ENCODE data around the gene UBE2E3. TPM values are rescaled to one million over a fixed set of nuclear protein-coding genes. Genes with fewer than 3 reads are reported as not detected.
A peak's percentile ranks its signal among the peaks of the same experiment; 100 is the strongest.
"Not testable (repeated sequence)": the region's sequence is repeated elsewhere in the genome, so short reads cannot be mapped to it uniquely, and the experiment has no call there.

UBE2E3 gene
- total and polyA plus RNA-seq, 5 donors from 2014 or later = 12.4 to 31.9 (median 24.6) TPM

- H3K4me1 ChIP-seq (ENCODE audit: control insufficient read depth, insufficient read depth, low read length, poor library complexity, severe bottlenecking); H3K9me3 Mint-ChIP-seq; H3K4me3 ChIP-seq (ENCODE audit: low read depth, low read length); H3K27me3 ChIP-seq (ENCODE audit: control insufficient read depth, insufficient read depth, low read length); H3K27ac Mint-ChIP-seq; H3K27me3 Mint-ChIP-seq; H3K4me3 Mint-ChIP-seq; H3K36me3 ChIP-seq (ENCODE audit: control insufficient read depth, insufficient read depth, low read length); H3K27ac ChIP-seq (ENCODE audit: insufficient read depth, low read length, poor library complexity, severe bottlenecking); H3K36me3 Mint-ChIP-seq; ATAC-seq (ENCODE audit: low read depth in 2 of 2); DNase-seq; H3K9me3 ChIP-seq (ENCODE audit: control insufficient read depth in 2 of 2, low read length in 2 of 2): not testable (repeated sequence)
- H3K4me1 Mint-ChIP-seq = peaks cover 7 to 17% (median 14%) of the 10 kb centered on the region in 4 donors
These were observed 60.4 kb downstream of the UBE2E3 start for GRCh38 chr2:181040839-181041238.

GRCh38 chr2:181041661-181042060 lies 61.3 kb downstream of the UBE2E3 start:
- H3K27ac ChIP-seq (ENCODE audit: insufficient read depth, low read length, poor library complexity, severe bottlenecking) = no peak overlapping the region
- Mint-ChIP-seq H3K27ac (no peak overlapping the region), H3K9me3 (no peaks in the 10 kb centered on the region), H3K4me3 (no peak overlapping the region), H3K27me3 (no peaks in the 10 kb centered on the region), H3K36me3 (no peaks in the 10 kb centered on the region), H3K4me1 (peaks cover 6 to 13% (median 10%) of the 10 kb centered on the region in 4 donors)
- no peaks in the 10 kb centered on the region for H3K9me3 ChIP-seq (ENCODE audit: control insufficient read depth in 2 of 2, low read length in 2 of 2)
- no peak overlapping the region for H3K4me3 ChIP-seq (ENCODE audit: low read depth, low read length)
- ATAC-seq (ENCODE audit: low read depth in 2 of 2) (no peak), DNase-seq (no peak)
- no peaks in the 10 kb centered on the region for H3K36me3 ChIP-seq (ENCODE audit: control insufficient read depth, insufficient read depth, low read length)
- no peaks in the 10 kb centered on the region for H3K27me3 ChIP-seq (ENCODE audit: control insufficient read depth, insufficient read depth, low read length)
- H3K4me1 ChIP-seq (ENCODE audit: control insufficient read depth, insufficient read depth, low read length, poor library complexity, severe bottlenecking) = peaks cover 3% of the 10 kb centered on the region

- Histone ChIP-seq H3K4me1 (ENCODE audit: control insufficient read depth, insufficient read depth, low read length, poor library complexity, severe bottlenecking) (peaks cover 4% of the 10 kb centered on the region), H3K27ac (ENCODE audit: insufficient read depth, low read length, poor library complexity, severe bottlenecking) (no peak overlapping the region), H3K27me3 (ENCODE audit: control insufficient read depth, insufficient read depth, low read length) (no peaks in the 10 kb centered on the region), H3K9me3 (ENCODE audit: control insufficient read depth in 2 of 2, low read length in 2 of 2) (no peaks in the 10 kb centered on the region), H3K36me3 (ENCODE audit: control insufficient read depth, insufficient read depth, low read length) (no peaks in the 10 kb centered on the region), H3K4me3 (ENCODE audit: low read depth, low read length) (no peak overlapping the region)
- no peaks in the 10 kb centered on the region for H3K36me3 Mint-ChIP-seq
- no peaks in the 10 kb centered on the region for H3K27me3 Mint-ChIP-seq
- peaks cover 0 to 10% (median 5%) of the 10 kb centered on the region in 4 donors for H3K4me1 Mint-ChIP-seq
- H3K9me3 Mint-ChIP-seq = no peaks in the 10 kb centered on the region
- no peak overlapping the region for H3K27ac Mint-ChIP-seq
- H3K4me3 Mint-ChIP-seq = no peak overlapping the region
- ATAC-seq (ENCODE audit: low read depth in 2 of 2) (no peak), DNase-seq (no peak)
These were observed 62.3 kb downstream of the UBE2E3 start for GRCh38 chr2:181042706-181043105.

GRCh38 chr2:181046833-181047232 lies 66.4 kb downstream of the UBE2E3 start:
- Mint-ChIP-seq H3K27me3 (no peaks in the 10 kb centered on the region), H3K36me3 (no peaks in the 10 kb centered on the region), H3K27ac (no peak overlapping the region), H3K4me3 (no peak overlapping the region), H3K4me1 (peaks cover 0 to 10% (median 1%) of the 10 kb centered on the region in 4 donors), H3K9me3 (no peaks in the 10 kb centered on the region)
- DNase-seq (peak in 1 of 3 donors; percentile 39), ATAC-seq (ENCODE audit: low read depth in 2 of 2) (peak in 1 of 2 donors; percentile 31)
- Histone ChIP-seq H3K4me1 (ENCODE audit: control insufficient read depth, insufficient read depth, low read length, poor library complexity, severe bottlenecking) (peaks cover 4% of the 10 kb centered on the region), H3K27me3 (ENCODE audit: control insufficient read depth, insufficient read depth, low read length) (no peaks in the 10 kb centered on the region), H3K36me3 (ENCODE audit: control insufficient read depth, insufficient read depth, low read length) (no peaks in the 10 kb centered on the region), H3K4me3 (ENCODE audit: low read depth, low read length) (no peak overlapping the region), H3K9me3 (ENCODE audit: control insufficient read depth in 2 of 2, low read length in 2 of 2) (no peaks in the 10 kb centered on the region), H3K27ac (ENCODE audit: insufficient read depth, low read length, poor library complexity, severe bottlenecking) (no peak overlapping the region)

- Histone ChIP-seq H3K9me3 (ENCODE audit: control insufficient read depth in 2 of 2, low read length in 2 of 2) (no peaks in the 10 kb centered on the region), H3K27ac (ENCODE audit: insufficient read depth, low read length, poor library complexity, severe bottlenecking) (no peak overlapping the region), H3K4me3 (ENCODE audit: low read depth, low read length) (no peak overlapping the region), H3K4me1 (ENCODE audit: control insufficient read depth, insufficient read depth, low read length, poor library complexity, severe bottlenecking) (peaks cover 4% of the 10 kb centered on the region), H3K36me3 (ENCODE audit: control insufficient read depth, insufficient read depth, low read length) (no peaks in the 10 kb centered on the region), H3K27me3 (ENCODE audit: control insufficient read depth, insufficient read depth, low read length) (no peaks in the 10 kb centered on the region)
- no peak for DNase-seq
- Mint-ChIP-seq H3K36me3 (no peaks in the 10 kb centered on the region), H3K4me1 (peaks cover 5 to 13% (median 8%) of the 10 kb centered on the region in 4 donors), H3K27ac (no peak overlapping the region), H3K4me3 (no peak overlapping the region), H3K27me3 (no peaks in the 10 kb centered on the region), H3K9me3 (no peaks in the 10 kb centered on the region)
- ATAC-seq (ENCODE audit: low read depth in 2 of 2) = no peak
These were observed 67.4 kb downstream of the UBE2E3 start for GRCh38 chr2:181047829-181048228.

- Histone ChIP-seq H3K4me1 (ENCODE audit: control insufficient read depth, insufficient read depth, low read length, poor library complexity, severe bottlenecking) (no peaks in the 10 kb centered on the region), H3K9me3 (ENCODE audit: control insufficient read depth in 2 of 2, low read length in 2 of 2) (no peaks in the 10 kb centered on the region), H3K4me3 (ENCODE audit: low read depth, low read length) (no peak overlapping the region), H3K36me3 (ENCODE audit: control insufficient read depth, insufficient read depth, low read length) (no peaks in the 10 kb centered on the region), H3K27me3 (ENCODE audit: control insufficient read depth, insufficient read depth, low read length) (no peaks in the 10 kb centered on the region), H3K27ac (ENCODE audit: insufficient read depth, low read length, poor library complexity, severe bottlenecking) (no peak overlapping the region)
- Mint-ChIP-seq H3K4me3 (no peak overlapping the region), H3K27ac (no peak overlapping the region), H3K4me1 (peaks cover 8 to 15% (median 11%) of the 10 kb centered on the region in 4 donors), H3K9me3 (peaks cover 0 to 1% (median 0%) of the 10 kb centered on the region in 7 donors), H3K36me3 (no peaks in the 10 kb centered on the region), H3K27me3 (no peaks in the 10 kb centered on the region)
- ATAC-seq (ENCODE audit: low read depth in 2 of 2) (no peak), DNase-seq (no peak)
These were observed 71.6 kb downstream of the UBE2E3 start for GRCh38 chr2:181051861-181052522.

DNA sequence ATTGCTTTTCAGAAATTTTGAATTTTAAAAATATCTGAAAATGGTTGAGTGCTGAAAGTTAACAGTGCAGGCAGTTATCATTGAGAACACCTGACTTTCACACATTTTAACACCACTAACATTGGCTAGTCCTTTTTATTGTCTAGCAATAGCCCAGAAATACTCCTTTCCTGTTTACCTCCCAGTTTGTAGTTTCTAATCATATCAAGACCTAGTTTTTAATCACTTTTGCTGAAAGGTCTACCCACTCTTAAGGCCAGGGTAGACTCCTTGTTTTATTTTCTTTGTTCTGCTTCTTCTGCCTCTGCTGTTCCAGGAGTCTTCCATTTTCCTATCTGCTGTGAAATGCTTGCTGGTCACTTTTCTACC lies 72.1 kb downstream of the UBE2E3 start:
- no peak for ATAC-seq (ENCODE audit: low read depth in 2 of 2)
- Histone ChIP-seq H3K9me3 (ENCODE audit: control insufficient read depth in 2 of 2, low read length in 2 of 2) (no peaks in the 10 kb centered on the region), H3K4me1 (ENCODE audit: control insufficient read depth, insufficient read depth, low read length, poor library complexity, severe bottlenecking) (no peaks in the 10 kb centered on the region), H3K27ac (ENCODE audit: insufficient read depth, low read length, poor library complexity, severe bottlenecking) (no peak overlapping the region), H3K36me3 (ENCODE audit: control insufficient read depth, insufficient read depth, low read length) (no peaks in the 10 kb centered on the region), H3K4me3 (ENCODE audit: low read depth, low read length) (no peak overlapping the region), H3K27me3 (ENCODE audit: control insufficient read depth, insufficient read depth, low read length) (no peaks in the 10 kb centered on the region)
- peaks cover 0 to 1% (median 0%) of the 10 kb centered on the region in 7 donors for H3K9me3 Mint-ChIP-seq
- H3K36me3 Mint-ChIP-seq = no peaks in the 10 kb centered on the region
- H3K4me3 Mint-ChIP-seq = peak overlapping the region in 1 of 4 donors; percentile 59
- peaks cover 8 to 15% (median 11%) of the 10 kb centered on the region in 4 donors for H3K4me1 Mint-ChIP-seq
- no peak overlapping the region for H3K27ac Mint-ChIP-seq
- H3K27me3 Mint-ChIP-seq = no peaks in the 10 kb centered on the region
- no peak for DNase-seq

DNA sequence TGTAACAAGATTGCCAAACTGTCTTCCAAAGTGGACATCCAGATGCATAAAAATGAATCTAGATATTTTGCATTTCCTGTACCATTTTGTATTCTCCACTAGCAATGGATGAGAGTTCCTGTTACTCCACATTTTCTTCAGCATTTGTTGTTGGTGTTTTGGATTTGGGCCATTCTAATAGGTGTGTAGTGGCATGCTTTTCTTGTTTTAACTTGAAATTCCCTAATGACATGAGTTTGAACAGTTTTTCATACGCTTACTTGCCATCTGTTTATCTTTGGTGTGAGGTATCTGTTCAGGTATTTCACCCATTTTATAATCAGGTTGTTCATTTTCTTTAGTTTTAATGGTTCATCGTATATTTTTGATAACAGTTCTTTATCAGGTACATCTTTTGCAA lies 73.9 kb downstream of the UBE2E3 start:
- no peaks in the 10 kb centered on the region for H3K36me3 ChIP-seq (ENCODE audit: control insufficient read depth, insufficient read depth, low read length)
- H3K4me1 Mint-ChIP-seq = peaks cover 8 to 13% (median 11%) of the 10 kb centered on the region in 4 donors
- peaks cover 0 to 1% (median 0%) of the 10 kb centered on the region in 7 donors for H3K9me3 Mint-ChIP-seq
- no peaks in the 10 kb centered on the region for H3K27me3 Mint-ChIP-seq
- no peaks in the 10 kb centered on the region for H3K9me3 ChIP-seq (ENCODE audit: control insufficient read depth in 2 of 2, low read length in 2 of 2)
- no peak overlapping the region for H3K27ac ChIP-seq (ENCODE audit: insufficient read depth, low read length, poor library complexity, severe bottlenecking)
- no peak overlapping the region for H3K4me3 Mint-ChIP-seq
- DNase-seq (no peak), ATAC-seq (ENCODE audit: low read depth in 2 of 2) (no peak)
- H3K4me1 ChIP-seq (ENCODE audit: control insufficient read depth, insufficient read depth, low read length, poor library complexity, severe bottlenecking) = no peaks in the 10 kb centered on the region
- H3K36me3 Mint-ChIP-seq = no peaks in the 10 kb centered on the region
- H3K27ac Mint-ChIP-seq = no peak overlapping the region
- H3K27me3 ChIP-seq (ENCODE audit: control insufficient read depth, insufficient read depth, low read length) = no peaks in the 10 kb centered on the region
- no peak overlapping the region for H3K4me3 ChIP-seq (ENCODE audit: low read depth, low read length)

Measured in CD4-positive, CD25-positive, alpha-beta regulatory T cell (primary cell).